Suprapubic skin (tissue), 4 donors: ENCODE data around the gene DNAH8. TPM values are rescaled to one million over a fixed set of nuclear protein-coding genes. Genes with fewer than 3 reads are reported as not detected.

Experiments used
- DNase-seq, 2 donors: peaks; one replicate each; pipeline ENCODE4 v3.0.0-alpha.2; 2019; ENCODE audit warnings: low spot score in 2 of 2
- H3K27ac ChIP-seq: fragments of 200-600 bp; sonication (generic); one replicate; pipeline ENCODE4 v1.5.1; 2019
- H3K27me3 ChIP-seq: fragments of 200-600 bp; sonication (generic); one replicate; pipeline ENCODE4 v1.5.1; 2019
- H3K36me3 ChIP-seq: fragments of 200-600 bp; sonication (generic); one replicate; pipeline ENCODE4 v1.5.1; 2019
- H3K4me1 ChIP-seq: fragments of 200-600 bp; sonication (generic); one replicate; pipeline ENCODE4 v1.5.1; 2019
- H3K4me3 ChIP-seq: fragments of 200-600 bp; sonication (generic); one replicate; pipeline ENCODE4 v1.5.1; 2019; ENCODE audit warnings: mild to moderate bottlenecking
- H3K9me3 ChIP-seq: fragments of 200-600 bp; sonication (generic); one replicate; pipeline ENCODE4 v1.5.1; 2019
- EP300 ChIP-seq: sonication (generic); formaldehyde crosslinking; IDR thresholded peaks from one replicate; pipeline ENCODE4 v1.6.1; 2017; ENCODE audit warnings: antibody characterized with exemption
- POLR2A ChIP-seq, 2 donors: fragments of 450-650 bp; IDR thresholded peaks; one replicate each; pipeline ENCODE4 v1.6.1; 2017; ENCODE audit warnings: antibody characterized with exemption in 2 of 2, mild to moderate bottlenecking in 2 of 2, moderate library complexity in 2 of 2
- POLR2AphosphoS5 ChIP-seq, 3 donors: sonication (generic); formaldehyde crosslinking; IDR thresholded peaks; one replicate each; pipeline ENCODE4 v1.6.1; 2017; ENCODE audit warnings: antibody characterized with exemption in 3 of 3
- WGBS: methylation state at CpG from one replicate; pipeline ENCODE4 v1.1.5; 2018; 5-methylcytosine and 5-hydroxymethylcytosine counted together
- total RNA-seq, 4 donors: library from RNA; depleted of rRNA; stranded (reverse); fragments of >200 nt; gene quantifications; one replicate each; pipeline ENCODE4 v1.1.0, GENCODE V29; 2016
- TF ChIP-seq, protein P1 (sequence below), 2 donors: fragments of 200-600 bp in 1 of 2; fragments of 450-650 bp in 1 of 2; sonication (generic) in 1 of 2; IDR thresholded peaks; one replicate each; pipeline ENCODE4 v1.5.1; 2016 to 2019; ENCODE audit warnings: antibody characterized with exemption in 2 of 2, mild to moderate bottlenecking in 1 of 2, moderate library complexity in 1 of 2

DNAH8 gene
- total RNA-seq, 4 donors from 2014 or later: 0.04 to 0.23 (median 0.08) TPM; not detected in 1

GRCh38 chr6:39026175-39026574 is 311.1 kb downstream of the DNAH8 start:
- Histone ChIP-seq H3K4me3 (no peak overlapping the region), H3K9me3 (no peaks in the 10 kb centered on the region), H3K4me1 (no peaks in the 10 kb centered on the region), H3K27me3 (peaks cover 12% of the 10 kb centered on the region), H3K27ac (no peak overlapping the region), H3K36me3 (no peaks in the 10 kb centered on the region)
- 59% methylated on average over 3 of the region's 3 CpGs for WGBS
- TF ChIP-seq EP300 (no peak), POLR2A (IDR thresholded peaks at IDR 0.05) (no peak), POLR2AphosphoS5 (IDR thresholded peaks at IDR 0.05) (no peak)
- TF ChIP-seq, protein P1, sequence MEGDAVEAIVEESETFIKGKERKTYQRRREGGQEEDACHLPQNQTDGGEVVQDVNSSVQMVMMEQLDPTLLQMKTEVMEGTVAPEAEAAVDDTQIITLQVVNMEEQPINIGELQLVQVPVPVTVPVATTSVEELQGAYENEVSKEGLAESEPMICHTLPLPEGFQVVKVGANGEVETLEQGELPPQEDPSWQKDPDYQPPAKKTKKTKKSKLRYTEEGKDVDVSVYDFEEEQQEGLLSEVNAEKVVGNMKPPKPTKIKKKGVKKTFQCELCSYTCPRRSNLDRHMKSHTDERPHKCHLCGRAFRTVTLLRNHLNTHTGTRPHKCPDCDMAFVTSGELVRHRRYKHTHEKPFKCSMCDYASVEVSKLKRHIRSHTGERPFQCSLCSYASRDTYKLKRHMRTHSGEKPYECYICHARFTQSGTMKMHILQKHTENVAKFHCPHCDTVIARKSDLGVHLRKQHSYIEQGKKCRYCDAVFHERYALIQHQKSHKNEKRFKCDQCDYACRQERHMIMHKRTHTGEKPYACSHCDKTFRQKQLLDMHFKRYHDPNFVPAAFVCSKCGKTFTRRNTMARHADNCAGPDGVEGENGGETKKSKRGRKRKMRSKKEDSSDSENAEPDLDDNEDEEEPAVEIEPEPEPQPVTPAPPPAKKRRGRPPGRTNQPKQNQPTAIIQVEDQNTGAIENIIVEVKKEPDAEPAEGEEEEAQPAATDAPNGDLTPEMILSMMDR (IDR thresholded peaks at IDR 0.05): no peak
- DNase-seq: no peak

- no peak for TF ChIP-seq EP300
- no peak for TF ChIP-seq POLR2AphosphoS5 (IDR thresholded peaks at IDR 0.05)
- no peak for TF ChIP-seq POLR2A (IDR thresholded peaks at IDR 0.05)
- TF ChIP-seq, protein P1 (IDR thresholded peaks at IDR 0.05): peak in 1 of 2 donors; percentile 55
- no peak overlapping the region for H3K27ac ChIP-seq
- H3K4me3 ChIP-seq: no peak overlapping the region
- H3K4me1 ChIP-seq: no peaks in the 10 kb centered on the region
- no peaks in the 10 kb centered on the region for H3K36me3 ChIP-seq
- 78% methylated on average over 11 of the region's 13 CpGs for WGBS
- H3K27me3 ChIP-seq: peaks cover 30% of the 10 kb centered on the region
- DNase-seq: no peak
- H3K9me3 ChIP-seq: no peaks in the 10 kb centered on the region
Observed at GRCh38 chr6:39029156-39030011, 314.3 kb downstream of the DNAH8 start.

- WGBS: 50% methylated on average over 9 of the region's 9 CpGs
Observed at GRCh38 chr6:39035681-39036080, 320.6 kb downstream of the DNAH8 start.

DNA sequence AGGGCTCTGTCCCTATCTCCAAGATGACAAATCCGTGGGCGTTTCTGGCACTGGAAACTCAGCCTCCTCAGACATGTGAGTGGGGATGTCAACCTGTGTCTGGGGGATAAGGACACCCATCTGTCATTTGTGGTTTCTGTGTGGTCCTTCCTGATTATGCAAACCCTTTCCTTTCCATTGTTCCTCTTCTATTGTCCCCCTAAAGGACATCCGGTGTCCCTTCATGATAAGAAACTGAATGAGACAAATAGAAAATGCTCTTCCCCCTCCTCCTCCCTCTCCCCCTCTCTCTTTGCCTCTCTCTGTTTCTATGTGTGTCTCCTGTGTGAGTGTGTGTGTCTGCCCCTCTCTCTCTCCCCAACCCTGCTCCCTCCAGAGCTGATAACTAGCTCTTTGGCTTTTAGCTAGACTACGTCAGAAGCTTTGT is 322.0 kb downstream of the DNAH8 start:
- Histone ChIP-seq H3K9me3 (no peaks in the 10 kb centered on the region), H3K4me1 (no peaks in the 10 kb centered on the region), H3K27ac (no peak overlapping the region), H3K27me3 (peaks cover 78% of the 10 kb centered on the region), H3K4me3 (no peak overlapping the region), H3K36me3 (no peaks in the 10 kb centered on the region)
- no peak for TF ChIP-seq EP300
- no peak for TF ChIP-seq POLR2A (IDR thresholded peaks at IDR 0.05)
- no peak for TF ChIP-seq POLR2AphosphoS5 (IDR thresholded peaks at IDR 0.05)
- TF ChIP-seq, protein P1 (IDR thresholded peaks at IDR 0.05): no peak
- DNase-seq: no peak
- WGBS: 40% methylated on average over 4 of the region's 4 CpGs

More at GRCh38 chr6:39035681-39036080, 320.6 kb downstream of the DNAH8 start:
- Histone ChIP-seq H3K9me3 (no peaks in the 10 kb centered on the region), H3K36me3 (no peaks in the 10 kb centered on the region), H3K27ac (no peak overlapping the region), H3K27me3 (peaks cover 70% of the 10 kb centered on the region), H3K4me1 (no peaks in the 10 kb centered on the region), H3K4me3 (no peak overlapping the region)
- TF ChIP-seq POLR2A (IDR thresholded peaks at IDR 0.05): no peak
- TF ChIP-seq EP300: no peak
- TF ChIP-seq, protein P1 (IDR thresholded peaks at IDR 0.05): no peak
- TF ChIP-seq POLR2AphosphoS5 (IDR thresholded peaks at IDR 0.05): no peak
- DNase-seq: no peak

DNA sequence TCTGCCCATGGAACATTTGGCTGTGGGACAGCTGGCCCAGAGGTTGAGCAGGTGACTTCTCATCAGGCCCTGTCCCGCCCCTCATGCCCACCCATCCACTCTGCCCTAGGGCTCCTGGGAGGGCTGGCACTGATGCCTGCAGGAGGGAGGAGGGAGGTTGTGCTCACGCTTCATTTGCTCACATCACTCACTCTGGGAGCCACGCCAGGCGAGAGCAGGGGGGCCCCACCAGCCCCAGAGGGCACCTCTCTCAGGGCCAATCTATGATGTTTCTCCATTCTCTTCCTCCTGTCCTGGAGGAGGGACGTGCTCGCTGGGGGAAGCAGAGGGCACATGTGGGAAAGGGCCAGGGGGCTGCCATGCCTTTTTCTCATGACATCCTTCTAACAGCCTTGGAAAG is 322.6 kb downstream of the DNAH8 start:
- no peak for DNase-seq
- no peaks in the 10 kb centered on the region for H3K9me3 ChIP-seq
- H3K36me3 ChIP-seq: no peaks in the 10 kb centered on the region
- H3K4me3 ChIP-seq: no peak overlapping the region
- no peak overlapping the region for H3K27ac ChIP-seq
- WGBS: 32% methylated on average over 5 of the region's 6 CpGs
- peaks cover 83% of the 10 kb centered on the region for H3K27me3 ChIP-seq
- no peak for TF ChIP-seq POLR2A (IDR thresholded peaks at IDR 0.05)
- TF ChIP-seq, protein P1 (IDR thresholded peaks at IDR 0.05): no peak
- no peak for TF ChIP-seq EP300
- no peak for TF ChIP-seq POLR2AphosphoS5 (IDR thresholded peaks at IDR 0.05)
- H3K4me1 ChIP-seq: no peaks in the 10 kb centered on the region
